NCI-H748 (cell line): ENCODE data around the gene TBC1D5.
A peak's percentile ranks its signal among the peaks of the same experiment; 100 is the strongest.
"Not testable (repeated sequence)": the region's sequence is repeated elsewhere in the genome, so short reads cannot be mapped to it uniquely, and the experiment has no call there.

Experiments
- DNase-seq: peaks from one replicate; lab custom pipeline; 2025; ENCODE audit not compliant: unreplicated experiment; lab: John Stamatoyannopoulos, UW

The TBC1D5 gene

GRCh38 chr3:17742102-17742879 is at the start of gene TBC1D5:
Gene TBC1D5 (minus strand): TSS chr3:17742631. CDS start chr3:17508570, 234,061 bp downstream.
- DNase-seq: peak; percentile 98

- DNase-seq: no peak
Measured at GRCh38 chr3:17783426-17783825, 41.0 kb upstream of the TBC1D5 start.

- no peak for DNase-seq
Measured at GRCh38 chr3:17782751-17783150, 40.3 kb upstream of the TBC1D5 start.

GRCh38 chr3:17780369-17780768 is 37.9 kb upstream of the TBC1D5 start:
- peak; percentile 20 for DNase-seq

- not testable (repeated sequence) for DNase-seq
Measured at GRCh38 chr3:17779304-17780250, 37.1 kb upstream of the TBC1D5 start.

- not testable (repeated sequence) for DNase-seq
Measured at GRCh38 chr3:17777326-17777725, 34.9 kb upstream of the TBC1D5 start.

GRCh38 chr3:17775073-17775472 is 32.6 kb upstream of the TBC1D5 start:
- DNase-seq: no peak

GRCh38 chr3:17774180-17774910 is 31.9 kb upstream of the TBC1D5 start:
- DNase-seq: not testable (repeated sequence)

- no peak for DNase-seq
Measured at GRCh38 chr3:17772556-17772955, 30.1 kb upstream of the TBC1D5 start.

GRCh38 chr3:17771177-17772017 is 29.0 kb upstream of the TBC1D5 start:
- no peak for DNase-seq

GRCh38 chr3:17770682-17771081 is 28.3 kb upstream of the TBC1D5 start:
- no peak for DNase-seq

- DNase-seq: no peak
Measured at GRCh38 chr3:17765819-17766472, 23.5 kb upstream of the TBC1D5 start.

- DNase-seq: no peak
Measured at GRCh38 chr3:17761563-17761962, 19.1 kb upstream of the TBC1D5 start.

- DNase-seq: no peak
Measured at GRCh38 chr3:17759901-17760300, 17.5 kb upstream of the TBC1D5 start.

GRCh38 chr3:17755836-17756235 is 13.4 kb upstream of the TBC1D5 start:
- no peak for DNase-seq

GRCh38 chr3:17753632-17753992 is 11.2 kb upstream of the TBC1D5 start:
- no peak for DNase-seq

- DNase-seq: no peak
Measured at GRCh38 chr3:17752876-17753631, 10.6 kb upstream of the TBC1D5 start.

- DNase-seq: no peak
Measured at GRCh38 chr3:17752436-17752835, 10.0 kb upstream of the TBC1D5 start.

GRCh38 chr3:17749705-17750293 is 7.4 kb upstream of the TBC1D5 start:
- DNase-seq: no peak
